HCT116 (cell line): Measurements from ENCODE around the gene KLRD1. TPM values are rescaled to one million over a fixed set of nuclear protein-coding genes. Genes with fewer than 3 reads are reported as not detected.

ENCODE experiments used
- total RNA-seq: library from RNA; stranded (reverse); gene quantifications from one replicate; pipeline ENCODE4 v1.2.1, GENCODE V29; 2021; ENCODE audit not compliant: unreplicated experiment

The KLRD1 gene
- total RNA-seq, 1 experiment from 2014 or later, result 0.27 TPM

Other genes starting within 250 kb of the KLRD1 start
- not detected for gene CLEC1A, start 208.9 kb upstream of the KLRD1 start, total RNA-seq
- not detected for gene CLEC7A, start 177.7 kb upstream of the KLRD1 start, total RNA-seq
- gene OLR1, start 135.7 kb upstream of the KLRD1 start, total RNA-seq, result 0.12 TPM
- not detected for gene TMEM52B, start 128.8 kb upstream of the KLRD1 start, total RNA-seq
- 35.5 TPM for gene GABARAPL1, start 95.0 kb upstream of the KLRD1 start, total RNA-seq
- 2.3 TPM for gene KLRK1, start 82.2 kb downstream of the KLRD1 start, total RNA-seq
- gene KLRC4, start 101.9 kb downstream of the KLRD1 start, total RNA-seq, result 2.1 TPM
- gene KLRC3, start 112.7 kb downstream of the KLRD1 start, total RNA-seq, result 1.8 TPM
- 7.5 TPM for gene KLRC2, start 128.1 kb downstream of the KLRD1 start, total RNA-seq
- gene KLRC1, start 145.5 kb downstream of the KLRD1 start, total RNA-seq, result not detected
- 1.0 TPM for gene EIF2S3B, start 198.0 kb downstream of the KLRD1 start, total RNA-seq